ENCODE data around the gene HDHD5. TPM values are rescaled to one million over a fixed set of nuclear protein-coding genes. Genes with fewer than 3 reads are reported as not detected.
"Not testable (repeated sequence)": the region's sequence is repeated elsewhere in the genome, so short reads cannot be mapped to it uniquely, and the experiment has no call there.

The HDHD5 gene
- total and polyA plus RNA-seq, 7 donors, result 24.6 to 68.3 (median 33.9) TPM

DNA sequence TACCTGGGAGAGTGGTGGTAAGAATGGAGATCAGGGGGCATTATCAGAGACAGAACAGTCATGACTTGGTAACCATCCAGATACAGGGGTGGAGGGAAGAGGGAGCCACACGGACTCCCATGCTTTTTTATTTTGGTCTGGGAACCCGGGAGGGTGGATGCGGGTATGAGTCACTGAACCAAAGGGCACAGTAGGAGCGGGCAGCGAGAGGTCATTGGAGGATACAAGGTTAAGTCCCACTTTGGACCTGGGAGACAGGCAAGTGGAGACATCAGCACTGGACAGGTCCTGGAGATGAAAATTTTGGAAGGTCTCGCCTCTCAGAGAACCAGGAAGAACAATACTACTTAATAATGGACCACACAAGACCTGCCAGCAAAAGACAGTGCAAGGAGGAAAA is 6.7 kb downstream of the HDHD5 start:
- Histone ChIP-seq H3K4me1 (peaks cover 26% of the 10 kb centered on the region), H3K4me3 (no peak overlapping the region), H3K36me3 (ENCODE audit: insufficient read depth in 1 of 2, low read depth in 1 of 2) (peaks cover 0 to 16% of the 10 kb centered on the region in 2 donors), H3K9me3 (no peaks in the 10 kb centered on the region), H3K27me3 (ENCODE audit: insufficient read depth in 3 of 3, low read length in 2 of 3) (no peaks in the 10 kb centered on the region), H3K27ac (no peak overlapping the region)
- DNase-seq (no peak), ATAC-seq (peak in 3 of 4 donors; percentile 36 to 67 (median 64))
- intact Hi-C loops (cut with DNase I), result no loop called here
- TF ChIP-seq, protein P1, sequence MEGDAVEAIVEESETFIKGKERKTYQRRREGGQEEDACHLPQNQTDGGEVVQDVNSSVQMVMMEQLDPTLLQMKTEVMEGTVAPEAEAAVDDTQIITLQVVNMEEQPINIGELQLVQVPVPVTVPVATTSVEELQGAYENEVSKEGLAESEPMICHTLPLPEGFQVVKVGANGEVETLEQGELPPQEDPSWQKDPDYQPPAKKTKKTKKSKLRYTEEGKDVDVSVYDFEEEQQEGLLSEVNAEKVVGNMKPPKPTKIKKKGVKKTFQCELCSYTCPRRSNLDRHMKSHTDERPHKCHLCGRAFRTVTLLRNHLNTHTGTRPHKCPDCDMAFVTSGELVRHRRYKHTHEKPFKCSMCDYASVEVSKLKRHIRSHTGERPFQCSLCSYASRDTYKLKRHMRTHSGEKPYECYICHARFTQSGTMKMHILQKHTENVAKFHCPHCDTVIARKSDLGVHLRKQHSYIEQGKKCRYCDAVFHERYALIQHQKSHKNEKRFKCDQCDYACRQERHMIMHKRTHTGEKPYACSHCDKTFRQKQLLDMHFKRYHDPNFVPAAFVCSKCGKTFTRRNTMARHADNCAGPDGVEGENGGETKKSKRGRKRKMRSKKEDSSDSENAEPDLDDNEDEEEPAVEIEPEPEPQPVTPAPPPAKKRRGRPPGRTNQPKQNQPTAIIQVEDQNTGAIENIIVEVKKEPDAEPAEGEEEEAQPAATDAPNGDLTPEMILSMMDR (IDR thresholded peaks at IDR 0.05), result no peak
- 62 to 70% (median 65%) methylated on average over 6 of the region's 6 CpGs for WGBS, 3 donors

DNA sequence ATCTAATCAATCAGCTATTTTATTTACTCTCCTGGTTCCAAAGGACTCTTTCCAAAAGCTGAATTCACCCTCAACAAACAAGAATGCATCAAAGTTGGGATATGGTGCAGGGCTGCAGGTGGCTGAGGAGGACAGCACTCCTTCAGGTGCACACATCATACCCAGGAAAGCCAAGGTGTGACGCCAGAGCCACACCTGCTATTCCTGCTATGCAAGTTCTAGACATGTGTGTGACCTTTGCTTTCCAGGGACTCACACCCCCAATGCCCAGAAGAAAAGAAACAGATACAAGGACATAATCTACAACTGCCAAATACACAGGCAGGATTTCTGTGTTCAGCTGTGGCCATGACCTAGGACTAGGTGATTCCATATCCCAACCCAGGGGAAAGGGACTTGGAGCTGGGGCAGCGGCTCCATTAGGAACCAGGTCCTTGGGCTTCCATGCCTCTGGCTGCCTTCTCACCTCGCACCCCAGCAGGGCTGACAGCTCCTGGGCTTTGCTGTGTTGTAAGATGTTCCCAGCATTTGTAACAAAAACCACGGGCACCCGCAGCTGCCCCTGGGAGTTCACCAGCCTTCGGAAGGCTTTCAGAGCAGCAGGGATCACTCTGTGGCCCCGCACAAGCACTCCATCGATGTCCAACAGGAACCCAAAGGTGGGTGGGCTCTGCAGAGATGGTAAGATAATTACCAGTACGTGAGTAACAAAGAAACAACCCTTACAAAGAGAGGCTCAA is 9.8 kb downstream of the HDHD5 start:
- TF ChIP-seq, protein P1 (IDR thresholded peaks at IDR 0.05), result no peak

DNA sequence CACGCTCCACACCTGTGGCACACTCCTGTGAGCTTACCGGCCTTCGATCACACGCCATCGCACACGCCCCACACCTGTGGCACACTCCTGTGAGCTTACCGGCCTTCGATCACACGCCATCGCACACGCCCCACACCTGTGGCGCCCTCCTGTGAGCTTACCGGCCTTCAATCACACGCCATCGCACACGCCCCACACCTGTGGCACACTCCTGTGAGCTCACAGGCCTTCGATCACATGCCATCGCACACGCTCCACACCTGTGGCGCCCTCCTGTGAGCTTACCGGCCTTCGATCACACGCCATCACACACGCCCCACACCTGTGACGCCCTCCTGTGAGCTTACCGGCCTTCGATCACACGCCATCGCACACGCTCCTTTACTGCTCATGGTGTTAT is 11.6 kb downstream of the HDHD5 start:
- intact Hi-C loops (cut with DNase I); H3K4me3 ChIP-seq; H3K4me1 ChIP-seq; ATAC-seq; H3K27me3 ChIP-seq (ENCODE audit: insufficient read depth in 3 of 3, low read length in 2 of 3); H3K27ac ChIP-seq; H3K9me3 ChIP-seq; DNase-seq: not testable (repeated sequence)
- 97 to 98% (median 98%) methylated on average over 30 of the region's 30 CpGs for WGBS, 3 donors
- peaks cover 0 to 49% of the 10 kb centered on the region in 2 donors for H3K36me3 ChIP-seq (ENCODE audit: insufficient read depth in 1 of 2, low read depth in 1 of 2)

More for the DNA sequence above, 9.8 kb downstream of the HDHD5 start:
- H3K27me3 ChIP-seq (ENCODE audit: insufficient read depth in 3 of 3, low read length in 2 of 3), result no peaks in the 10 kb centered on the region
- peaks cover 0 to 31% of the 10 kb centered on the region in 2 donors for H3K36me3 ChIP-seq (ENCODE audit: insufficient read depth in 1 of 2, low read depth in 1 of 2)
- 84 to 88% (median 86%) methylated on average over 9 of the region's 9 CpGs for WGBS, 3 donors
- no peak overlapping the region for H3K4me3 ChIP-seq
- ATAC-seq (no peak), DNase-seq (no peak)
- intact Hi-C loops (cut with DNase I), result no loop called here
- no peak overlapping the region for H3K27ac ChIP-seq
- peaks cover 11% of the 10 kb centered on the region for H3K4me1 ChIP-seq
- no peaks in the 10 kb centered on the region for H3K9me3 ChIP-seq

DNA sequence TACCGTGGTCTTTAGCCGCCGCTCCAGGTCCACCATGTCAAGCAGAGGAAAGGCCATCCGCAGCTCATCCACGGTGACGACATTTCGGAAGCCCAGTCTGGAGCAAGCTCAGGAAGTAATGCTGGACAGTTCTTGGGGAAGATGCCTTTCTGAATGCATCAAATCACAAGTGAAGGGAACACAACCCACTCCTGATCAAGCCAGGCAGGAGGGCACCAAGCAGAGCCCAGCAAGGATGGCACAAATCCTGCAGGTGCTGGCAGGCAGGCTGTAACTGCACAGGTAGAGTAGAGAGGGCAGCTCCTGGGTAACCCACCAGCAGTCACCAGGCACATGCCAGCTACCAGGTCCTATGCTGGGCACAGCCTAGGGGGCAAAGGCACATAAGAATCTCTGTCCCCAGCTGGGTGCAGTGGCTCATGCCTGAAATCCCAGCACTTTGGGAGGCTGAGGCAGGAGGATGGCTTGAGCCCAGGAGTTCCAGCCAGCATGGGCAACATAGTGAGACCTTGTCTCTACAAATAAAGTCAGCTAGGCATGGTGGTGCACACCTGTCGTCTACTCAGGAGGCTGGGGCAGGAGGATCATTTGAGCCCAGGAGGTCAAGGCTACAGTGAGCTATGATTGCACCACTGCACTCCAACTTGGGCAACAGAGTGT is 13.9 kb downstream of the HDHD5 start:
- H3K4me1 ChIP-seq, result peaks cover 19% of the 10 kb centered on the region
- H3K36me3 ChIP-seq (ENCODE audit: insufficient read depth in 1 of 2, low read depth in 1 of 2), result peaks cover 0 to 67% of the 10 kb centered on the region in 2 donors
- intact Hi-C loops (cut with DNase I), result no loop called here
- 84 to 88% (median 84%) methylated on average over 8 of the region's 8 CpGs for WGBS, 3 donors
- H3K9me3 ChIP-seq, result no peaks in the 10 kb centered on the region
- no peak for ATAC-seq
- no peak for DNase-seq
- H3K4me3 ChIP-seq, result no peak overlapping the region
- TF ChIP-seq, protein P1 (IDR thresholded peaks at IDR 0.05), result no peak
- H3K27me3 ChIP-seq (ENCODE audit: insufficient read depth in 3 of 3, low read length in 2 of 3), result no peaks in the 10 kb centered on the region
- H3K27ac ChIP-seq, result no peak overlapping the region

DNA sequence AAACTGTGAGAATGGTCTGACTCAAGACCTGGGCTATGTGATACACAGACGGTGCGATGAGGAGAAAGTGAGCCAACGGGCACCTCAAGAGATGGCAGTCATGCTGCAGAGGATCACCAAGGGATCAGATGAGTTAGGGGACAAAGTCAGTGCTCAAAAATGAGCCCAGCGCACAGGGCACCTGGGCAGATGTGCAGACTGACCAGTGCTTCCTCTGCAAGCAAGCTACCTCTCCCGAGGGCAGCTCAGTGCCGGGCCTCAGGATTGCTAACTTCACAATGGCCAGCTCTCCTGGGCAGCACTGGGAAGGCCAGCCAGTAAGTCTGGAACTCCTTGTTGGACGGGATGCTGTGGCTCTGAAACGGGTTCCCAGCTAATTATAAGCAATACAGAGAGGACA is 15.3 kb downstream of the HDHD5 start:
- Histone ChIP-seq H3K27ac (no peak overlapping the region), H3K4me1 (peaks cover 32% of the 10 kb centered on the region), H3K36me3 (ENCODE audit: insufficient read depth in 1 of 2, low read depth in 1 of 2) (peaks cover 0 to 59% of the 10 kb centered on the region in 2 donors), H3K4me3 (no peak overlapping the region), H3K27me3 (ENCODE audit: insufficient read depth in 3 of 3, low read length in 2 of 3) (no peaks in the 10 kb centered on the region), H3K9me3 (no peaks in the 10 kb centered on the region)
- intact Hi-C loops (cut with DNase I), result no loop called here
- whole genome bisulfite sequencing, 3 donors, result 76 to 82% (median 78%) methylated on average over 8 of the region's 8 CpGs
- ATAC-seq (no peak), DNase-seq (no peak)
- TF ChIP-seq, protein P1 (IDR thresholded peaks at IDR 0.05), result no peak
